ENCODE results near the gene SMIM45.

SMIM45 gene

DNA sequence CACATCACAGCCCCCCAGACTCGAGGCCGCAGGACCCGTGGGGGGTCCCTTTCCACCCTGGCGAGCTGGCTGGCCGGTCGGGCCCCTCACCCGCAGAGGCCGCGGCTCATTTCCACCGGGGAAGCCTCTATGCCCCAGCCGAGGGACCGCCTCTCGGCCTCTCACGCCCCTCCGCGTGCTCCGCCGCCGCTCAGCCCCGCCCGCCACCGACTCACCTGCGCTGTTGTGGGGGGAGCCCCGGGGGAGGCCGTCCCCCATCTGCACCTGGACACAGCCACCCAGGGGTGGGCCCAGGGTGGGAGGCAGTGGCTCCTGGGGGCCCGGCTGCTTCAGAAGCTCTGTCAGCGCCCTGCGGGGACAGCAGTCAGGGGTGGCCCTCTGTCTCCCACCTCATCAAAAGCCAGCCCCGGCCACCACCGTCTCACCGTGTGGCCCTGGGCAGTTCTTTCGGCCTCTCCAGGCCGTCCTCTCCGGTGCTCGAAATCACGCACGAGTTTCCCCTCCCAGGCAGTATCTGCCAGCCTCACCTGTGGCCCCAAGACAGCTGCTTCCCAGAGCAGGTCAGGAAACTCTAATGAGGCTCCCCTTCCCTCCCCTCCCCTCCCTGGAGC lies 40.8 kb upstream of the SMIM45 start:
- no peak overlapping the region for H3K9ac ChIP-seq (ENCODE audit: low read length)
- no peak overlapping the region for H3K27ac ChIP-seq (ENCODE audit: low read depth, low read length)
- peaks cover 4% of the 10 kb centered on the region for H3K36me3 ChIP-seq (ENCODE audit: control insufficient read depth, insufficient read depth, low read length)
- peak overlapping the region; percentile 51 for H3K4me3 ChIP-seq (ENCODE audit: low read length)
- H3K27me3 ChIP-seq (ENCODE audit: control insufficient read depth, insufficient read depth, low read length): peaks cover 41% of the 10 kb centered on the region
- H3K4me1 ChIP-seq (ENCODE audit: control insufficient read depth, insufficient read depth, low read length): peaks cover 3% of the 10 kb centered on the region

DNA sequence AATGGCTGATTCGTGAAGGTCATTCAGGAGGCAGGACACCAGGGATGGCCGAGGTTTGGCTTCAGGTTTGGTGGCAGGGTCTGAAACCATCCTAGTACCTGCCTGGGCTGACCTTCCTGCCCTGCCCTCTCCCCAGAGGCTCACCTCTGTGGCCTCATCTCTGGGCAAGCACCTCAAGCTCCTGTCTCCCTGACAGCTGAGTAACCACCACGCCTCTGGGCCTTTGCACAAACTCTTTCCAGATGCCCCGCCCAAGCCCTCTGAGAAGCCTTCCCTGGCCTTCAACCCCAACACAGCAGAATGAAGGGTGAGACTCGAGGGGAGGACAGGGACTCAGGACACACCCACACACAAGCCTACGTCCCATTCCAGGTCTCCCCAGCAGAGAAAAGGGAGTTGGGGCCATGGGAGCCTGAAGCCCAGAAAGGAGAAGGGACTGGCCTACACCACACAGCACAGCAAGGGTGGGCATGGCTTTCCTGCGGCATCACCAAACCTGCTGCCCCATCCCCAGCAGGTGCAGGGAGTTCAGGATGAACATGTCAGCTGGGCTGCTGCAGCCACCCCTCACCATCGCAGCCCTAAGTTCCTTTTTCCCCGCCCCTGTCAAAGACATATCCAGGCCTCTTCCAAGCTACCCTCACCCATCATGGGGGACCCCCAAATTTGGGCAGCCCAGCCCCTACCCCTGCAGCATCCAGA lies 39.5 kb upstream of the SMIM45 start:
- Histone ChIP-seq H3K9ac (ENCODE audit: low read length) (no peak overlapping the region), H3K36me3 (ENCODE audit: control insufficient read depth, insufficient read depth, low read length) (peaks cover 4% of the 10 kb centered on the region), H3K27ac (ENCODE audit: low read depth, low read length) (no peak overlapping the region), H3K27me3 (ENCODE audit: control insufficient read depth, insufficient read depth, low read length) (peaks cover 42% of the 10 kb centered on the region), H3K4me1 (ENCODE audit: control insufficient read depth, insufficient read depth, low read length) (peaks cover 3% of the 10 kb centered on the region), H3K4me3 (ENCODE audit: low read length) (no peak overlapping the region)

DNA sequence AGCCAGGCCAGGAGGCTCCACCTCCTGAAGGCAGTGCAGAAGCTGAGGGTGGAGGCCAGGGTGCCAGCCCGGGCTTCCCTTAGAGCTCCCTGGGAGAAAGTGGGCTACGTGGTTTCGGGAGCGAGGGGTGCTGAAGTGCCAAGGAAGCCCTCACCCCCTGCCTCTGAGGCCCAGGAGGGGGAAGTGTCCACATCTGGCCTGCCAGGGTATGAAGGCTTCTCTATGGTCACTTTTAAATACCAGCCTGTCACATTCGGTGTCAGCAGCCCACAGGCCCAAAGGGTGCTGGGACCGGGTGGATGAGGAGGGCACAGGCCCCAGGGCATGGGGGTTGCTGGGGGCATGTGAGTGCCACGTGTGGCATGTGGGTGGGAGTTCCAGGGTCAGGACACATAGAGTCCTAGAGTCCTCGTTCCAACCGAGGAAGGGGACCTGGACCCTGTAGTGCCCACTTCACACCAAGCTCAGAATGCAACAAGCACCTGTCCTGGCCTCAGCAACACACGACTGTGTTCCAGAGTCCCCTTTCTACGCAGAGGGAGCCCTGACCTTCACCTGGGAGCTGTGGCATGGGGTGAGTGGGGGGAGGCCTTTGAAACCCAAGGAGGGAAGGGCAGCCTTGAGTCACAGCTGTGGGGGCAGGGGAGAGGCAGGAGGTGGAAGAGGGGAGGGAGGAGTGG lies 38.8 kb upstream of the SMIM45 start:
- no peak overlapping the region for H3K4me3 ChIP-seq (ENCODE audit: low read length)
- H3K27me3 ChIP-seq (ENCODE audit: control insufficient read depth, insufficient read depth, low read length): peaks cover 46% of the 10 kb centered on the region
- H3K4me1 ChIP-seq (ENCODE audit: control insufficient read depth, insufficient read depth, low read length): peaks cover 3% of the 10 kb centered on the region
- no peaks in the 10 kb centered on the region for H3K36me3 ChIP-seq (ENCODE audit: control insufficient read depth, insufficient read depth, low read length)
- no peak overlapping the region for H3K9ac ChIP-seq (ENCODE audit: low read length)
- H3K27ac ChIP-seq (ENCODE audit: low read depth, low read length): no peak overlapping the region

DNA sequence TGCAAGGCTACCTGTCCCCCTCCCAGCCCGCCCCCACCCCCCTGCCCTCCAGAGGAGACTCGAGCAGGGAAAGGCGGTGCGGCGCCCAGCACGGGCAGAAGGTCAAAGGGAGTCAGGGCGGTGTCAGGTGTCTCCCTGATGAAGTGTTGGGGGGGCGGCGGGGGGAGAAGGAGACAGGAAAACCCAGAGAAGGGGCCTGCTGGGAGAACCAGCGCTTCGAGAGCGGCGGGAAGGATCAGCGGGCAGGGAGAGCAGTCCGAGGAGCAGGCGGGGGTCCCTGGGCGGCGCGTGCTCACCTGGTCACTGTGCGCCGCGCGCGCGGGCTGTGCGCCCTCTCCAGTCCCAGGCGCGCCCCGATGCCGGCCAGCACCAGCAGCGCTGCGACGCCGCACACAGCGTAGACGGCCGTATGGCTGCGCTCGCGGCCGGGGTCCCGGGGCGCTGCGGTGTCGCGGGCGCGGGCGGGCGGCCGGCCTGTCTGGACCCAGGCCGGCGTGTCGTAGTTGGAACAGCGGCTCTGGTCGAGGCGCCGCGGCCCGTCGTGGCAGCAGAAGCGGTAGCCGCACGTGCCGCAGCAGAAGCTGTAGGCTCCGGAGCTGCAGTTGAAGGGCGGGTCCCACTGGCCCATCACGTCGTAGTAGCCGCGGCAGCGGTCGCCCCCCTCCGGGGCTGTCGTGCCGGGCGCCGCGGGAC lies 38.0 kb upstream of the SMIM45 start:
- Histone ChIP-seq H3K4me1 (ENCODE audit: control insufficient read depth, insufficient read depth, low read length) (peaks cover 3% of the 10 kb centered on the region), H3K4me3 (ENCODE audit: low read length) (peak overlapping the region; percentile 19), H3K27ac (ENCODE audit: low read depth, low read length) (no peak overlapping the region), H3K9ac (ENCODE audit: low read length) (no peak overlapping the region), H3K36me3 (ENCODE audit: control insufficient read depth, insufficient read depth, low read length) (no peaks in the 10 kb centered on the region), H3K27me3 (ENCODE audit: control insufficient read depth, insufficient read depth, low read length) (peaks cover 48% of the 10 kb centered on the region)

DNA sequence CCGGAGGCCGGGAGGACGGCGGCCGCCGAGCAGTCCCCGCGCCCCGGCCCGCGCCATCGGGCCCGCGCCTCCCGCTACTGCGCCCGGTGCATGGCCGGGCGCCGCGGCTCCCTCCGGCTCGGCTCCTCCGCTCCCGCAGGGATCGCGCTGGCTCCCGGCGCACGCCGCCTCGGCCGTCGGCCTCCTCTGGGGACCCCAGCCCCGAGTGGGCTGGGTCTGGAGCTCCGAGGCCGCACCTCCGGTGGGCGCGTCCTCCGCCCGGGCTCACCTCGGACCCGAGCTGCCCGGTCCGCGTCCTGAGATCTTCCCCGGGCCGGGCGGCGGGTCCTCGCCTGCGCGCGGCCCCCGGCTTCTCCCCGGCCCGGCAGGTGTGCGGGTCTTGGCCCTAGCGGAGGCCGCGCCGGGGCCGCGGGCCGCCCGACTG lies 37.3 kb upstream of the SMIM45 start:
- Histone ChIP-seq H3K4me3 (ENCODE audit: low read length) (peak overlapping the region; percentile 26), H3K27me3 (ENCODE audit: control insufficient read depth, insufficient read depth, low read length) (peaks cover 43% of the 10 kb centered on the region), H3K4me1 (ENCODE audit: control insufficient read depth, insufficient read depth, low read length) (peaks cover 3% of the 10 kb centered on the region), H3K27ac (ENCODE audit: low read depth, low read length) (no peak overlapping the region), H3K36me3 (ENCODE audit: control insufficient read depth, insufficient read depth, low read length) (no peaks in the 10 kb centered on the region), H3K9ac (ENCODE audit: low read length) (no peak overlapping the region)

DNA sequence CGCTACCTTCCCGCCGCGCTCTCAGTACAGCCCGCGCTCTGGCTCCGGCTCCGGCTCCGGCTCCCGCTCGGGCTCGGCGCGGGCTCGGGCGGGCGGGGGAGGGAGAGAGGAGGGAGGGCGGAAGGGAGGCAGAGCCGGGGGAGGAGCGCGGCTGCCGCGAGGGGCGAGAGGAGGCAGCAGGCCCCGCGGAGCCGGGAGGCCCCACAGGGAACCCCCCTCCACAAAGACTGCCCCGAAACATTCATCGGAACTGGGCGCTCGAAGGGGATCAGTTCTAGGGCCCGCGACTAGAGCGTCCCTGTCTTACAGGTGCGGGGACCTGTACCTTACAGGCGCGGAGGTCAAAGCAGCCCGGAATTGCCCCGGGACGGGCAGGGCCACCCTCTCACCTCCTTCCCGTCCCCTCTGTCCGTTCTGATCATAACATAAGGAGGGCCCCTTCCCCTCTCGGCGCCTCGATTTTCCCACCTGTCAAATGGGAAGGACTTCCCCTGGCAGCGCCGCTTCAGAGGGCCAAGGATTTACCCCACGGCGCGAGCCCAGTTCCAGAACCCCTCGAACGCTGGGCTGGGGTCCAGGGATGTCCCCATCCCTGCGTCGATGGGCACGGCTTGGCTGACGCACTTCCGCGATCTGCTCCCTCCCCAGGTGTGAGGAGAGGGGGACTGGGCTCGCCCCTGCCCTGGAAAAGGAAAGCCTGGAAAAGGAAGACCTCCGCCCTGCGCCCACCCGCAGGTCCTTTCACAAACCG lies 36.7 kb upstream of the SMIM45 start, which contains the start of gene SHISA8:
Gene SHISA8 (minus strand): TSS at position 40 of the 751 bp plus-strand sequence. CDS start 407 bp downstream, outside the sequence.
- peaks cover 3% of the 10 kb centered on the region for H3K4me1 ChIP-seq (ENCODE audit: control insufficient read depth, insufficient read depth, low read length)
- no peak within 1 kb of the TSS for H3K27ac ChIP-seq (ENCODE audit: low read depth, low read length)
- peaks cover 45% of the 10 kb centered on the region for H3K27me3 ChIP-seq (ENCODE audit: control insufficient read depth, insufficient read depth, low read length)
- H3K4me3 ChIP-seq (ENCODE audit: low read length): peak within 1 kb of the TSS; percentile 51
- H3K9ac ChIP-seq (ENCODE audit: low read length): peak within 1 kb of the TSS; percentile 21
- no peaks in the 10 kb centered on the region for H3K36me3 ChIP-seq (ENCODE audit: control insufficient read depth, insufficient read depth, low read length)

DNA sequence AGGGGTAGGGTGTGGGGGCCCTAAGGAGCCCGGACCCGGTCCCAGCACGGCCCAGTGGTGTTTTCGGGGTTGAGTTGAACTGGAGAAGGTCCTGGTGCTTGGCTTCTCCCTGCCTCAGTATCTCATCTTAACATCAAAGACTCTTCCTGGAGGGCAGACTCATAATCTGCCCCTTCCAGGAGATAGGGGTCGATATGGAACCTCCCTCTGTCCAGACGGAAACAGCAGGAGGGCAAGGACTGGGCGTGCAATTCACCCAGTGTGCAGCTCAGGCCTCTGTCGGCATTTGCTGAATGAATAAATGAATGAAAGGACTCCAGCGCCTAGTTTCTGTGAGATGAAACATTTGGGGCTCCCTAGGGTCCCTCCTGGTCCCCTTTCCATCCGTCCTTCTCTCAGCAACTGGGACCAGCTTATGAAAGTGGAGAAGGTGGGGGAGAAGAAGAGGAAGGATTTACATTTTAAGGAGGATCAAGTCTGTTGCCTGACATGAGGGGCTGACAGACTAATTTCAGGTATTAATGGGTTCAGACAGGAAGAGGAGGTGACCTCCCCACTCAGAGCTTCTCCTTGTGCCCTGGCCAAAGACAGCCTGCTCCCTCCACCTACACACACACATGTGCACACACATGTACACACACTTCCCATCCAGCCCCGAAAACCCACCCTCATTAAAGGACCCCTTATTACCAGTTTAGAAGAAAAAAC lies 36.0 kb upstream of the SMIM45 start:
- Histone ChIP-seq H3K27me3 (ENCODE audit: control insufficient read depth, insufficient read depth, low read length) (peaks cover 44% of the 10 kb centered on the region), H3K9ac (ENCODE audit: low read length) (no peak overlapping the region), H3K4me3 (ENCODE audit: low read length) (no peak overlapping the region), H3K4me1 (ENCODE audit: control insufficient read depth, insufficient read depth, low read length) (no peaks in the 10 kb centered on the region), H3K36me3 (ENCODE audit: control insufficient read depth, insufficient read depth, low read length) (no peaks in the 10 kb centered on the region), H3K27ac (ENCODE audit: low read depth, low read length) (no peak overlapping the region)

DNA sequence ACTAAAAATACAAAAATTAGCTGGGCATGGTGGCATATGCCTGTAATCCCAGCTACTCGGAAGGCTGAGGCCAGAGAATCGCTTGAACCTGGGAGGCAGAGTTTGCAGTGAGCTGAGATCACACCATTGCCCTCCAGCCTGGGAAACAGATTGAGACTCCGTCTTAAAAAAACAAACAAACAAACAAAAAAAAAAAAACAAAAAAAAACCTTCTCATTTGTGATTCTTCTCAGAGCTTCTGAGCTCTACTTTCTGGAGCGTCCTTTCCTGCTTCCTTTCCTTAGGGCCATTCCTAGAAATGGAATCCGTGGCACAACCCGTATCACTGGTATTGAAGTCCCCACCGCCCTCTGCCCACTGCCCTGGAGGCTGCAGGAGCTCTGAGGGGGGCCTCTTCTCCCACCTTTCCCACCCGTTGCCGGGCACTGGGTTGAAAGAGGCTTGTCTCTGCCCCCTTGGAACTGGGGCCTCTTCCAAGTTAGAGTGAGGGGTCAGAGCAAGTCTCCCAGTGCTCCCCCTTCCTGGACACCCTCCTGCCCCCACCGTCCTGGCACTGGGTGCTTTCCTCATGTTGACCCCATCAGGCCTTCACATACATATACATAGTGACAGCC lies 35.1 kb upstream of the SMIM45 start:
- Histone ChIP-seq H3K9ac (ENCODE audit: low read length) (no peak overlapping the region), H3K36me3 (ENCODE audit: control insufficient read depth, insufficient read depth, low read length) (no peaks in the 10 kb centered on the region), H3K4me1 (ENCODE audit: control insufficient read depth, insufficient read depth, low read length) (no peaks in the 10 kb centered on the region), H3K27ac (ENCODE audit: low read depth, low read length) (no peak overlapping the region), H3K27me3 (ENCODE audit: control insufficient read depth, insufficient read depth, low read length) (peaks cover 37% of the 10 kb centered on the region), H3K4me3 (ENCODE audit: low read length) (no peak overlapping the region)

DNA sequence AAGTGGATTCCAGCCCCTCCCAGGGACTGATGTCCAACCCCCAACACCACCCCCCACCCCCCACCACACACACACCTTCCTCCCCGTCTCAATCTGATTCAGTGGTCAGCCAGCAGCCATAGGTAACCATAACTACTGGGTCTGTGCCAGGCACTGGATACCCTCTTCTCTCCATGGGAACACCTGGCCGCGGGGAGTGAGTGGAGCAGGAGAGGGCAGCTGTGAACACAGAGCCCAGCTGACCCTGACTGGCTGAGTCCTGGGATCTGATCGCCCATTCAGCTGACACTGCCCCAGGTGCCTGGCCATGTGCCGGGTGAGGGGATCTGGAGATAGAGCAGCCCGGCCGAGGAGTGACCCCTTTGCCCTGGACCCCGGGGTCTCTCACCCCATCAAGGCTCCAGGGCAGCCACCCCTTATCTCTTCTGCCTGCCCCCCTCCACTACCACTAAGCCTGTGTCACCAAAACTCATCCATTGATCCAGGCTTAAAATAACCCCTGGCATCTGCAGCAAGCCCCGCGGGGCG lies 34.5 kb upstream of the SMIM45 start:
- Histone ChIP-seq H3K27ac (ENCODE audit: low read depth, low read length) (no peak overlapping the region), H3K4me3 (ENCODE audit: low read length) (no peak overlapping the region), H3K27me3 (ENCODE audit: control insufficient read depth, insufficient read depth, low read length) (peaks cover 31% of the 10 kb centered on the region), H3K9ac (ENCODE audit: low read length) (no peak overlapping the region), H3K36me3 (ENCODE audit: control insufficient read depth, insufficient read depth, low read length) (no peaks in the 10 kb centered on the region), H3K4me1 (ENCODE audit: control insufficient read depth, insufficient read depth, low read length) (no peaks in the 10 kb centered on the region)

DNA sequence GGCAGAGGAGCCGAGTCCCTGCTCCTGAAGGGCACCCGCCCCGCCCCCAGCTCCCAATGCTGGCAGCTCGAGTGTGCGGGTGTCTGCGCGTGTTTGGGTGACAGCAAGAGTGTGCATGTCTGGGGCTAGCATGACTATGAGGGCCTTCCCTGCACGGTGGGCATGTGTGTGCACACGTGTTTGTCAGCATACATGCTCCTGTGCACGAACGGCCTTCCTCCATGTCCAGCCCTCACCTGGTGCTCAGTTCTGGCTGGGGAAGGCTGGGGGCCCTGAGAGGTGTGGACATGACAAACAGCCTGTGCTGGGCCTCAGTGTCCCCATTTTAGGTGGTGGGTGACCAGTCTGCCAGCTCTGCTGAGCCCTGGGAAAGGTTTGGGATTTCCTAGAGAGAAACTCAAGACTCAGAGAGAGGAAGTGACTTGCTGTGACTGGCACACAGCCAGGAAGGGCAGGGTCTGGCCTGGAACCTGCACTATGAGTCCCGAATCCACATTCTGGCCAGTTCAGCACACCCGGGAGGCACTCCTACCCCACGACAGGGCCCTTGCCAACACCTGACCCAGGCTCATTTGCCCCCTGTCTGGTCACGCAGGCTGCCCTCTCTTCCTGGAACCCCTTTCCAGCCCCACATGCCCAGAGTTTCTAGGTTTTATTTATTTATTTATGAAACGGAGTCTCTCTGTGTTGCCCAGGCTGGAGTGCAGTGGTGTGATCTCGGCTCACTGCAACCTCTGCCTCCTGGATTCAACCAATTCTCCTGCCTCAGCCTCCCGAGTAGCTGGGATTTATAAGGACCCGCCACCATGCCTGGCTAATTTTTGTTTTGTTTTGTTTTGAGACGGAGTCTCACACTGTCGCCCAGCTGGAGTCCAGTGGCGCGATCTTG lies 33.8 kb upstream of the SMIM45 start:
- H3K27ac ChIP-seq (ENCODE audit: low read depth, low read length): no peak overlapping the region
- H3K4me1 ChIP-seq (ENCODE audit: control insufficient read depth, insufficient read depth, low read length): no peaks in the 10 kb centered on the region
- peaks cover 26% of the 10 kb centered on the region for H3K27me3 ChIP-seq (ENCODE audit: control insufficient read depth, insufficient read depth, low read length)
- H3K4me3 ChIP-seq (ENCODE audit: low read length): no peak overlapping the region
- H3K36me3 ChIP-seq (ENCODE audit: control insufficient read depth, insufficient read depth, low read length): no peaks in the 10 kb centered on the region
- no peak overlapping the region for H3K9ac ChIP-seq (ENCODE audit: low read length)
